ENCODE data around the gene CAGE1. TPM values are rescaled to one million over a fixed set of nuclear protein-coding genes. Genes with fewer than 3 reads are reported as not detected.

CAGE1 gene
- total and polyA plus RNA-seq, 10 of the 15 experiments (the other 5 are each of a cell fraction or from before 2014, with no cell fraction given), result 0.03 to 0.42 (median 0.08) TPM; not detected in 3

DNA sequence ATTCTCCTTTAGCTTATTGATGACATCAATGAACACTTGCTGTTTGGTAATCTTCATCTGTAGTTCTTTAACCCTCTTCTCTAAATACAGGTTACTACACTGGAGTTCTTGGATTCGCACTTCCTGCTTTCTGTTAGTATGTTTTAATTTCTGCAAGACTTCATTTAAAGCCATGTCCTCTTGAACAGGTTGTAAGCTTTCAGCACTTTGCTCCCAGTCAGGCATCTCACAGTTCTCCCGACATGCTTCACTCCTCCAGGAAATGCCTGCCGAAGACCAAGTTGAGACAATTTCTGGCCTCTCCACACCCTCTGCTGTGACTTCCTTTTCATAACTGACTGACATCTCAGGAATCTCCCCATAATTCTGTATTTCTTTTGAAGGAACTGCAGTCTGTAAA lies 15.8 kb downstream of the CAGE1 start:
- H3K79me2 ChIP-seq (ENCODE audit: control insufficient read depth, insufficient read depth, low read length), result no peaks in the 10 kb centered on the region
- ATAC-seq, result no peak
- no peak for FAIRE-seq
- ChIA-PET CTCF (no interaction called here), RAD21 (ENCODE audit: unreplicated experiment) (interaction anchor here (0.6 kb wide), 1 partner anchor 18 kb away, joined by 4 read pairs; no protein-coding TSS in a partner anchor), POLR2A (no interaction called here), SMC1A (ENCODE audit: uncharacterized antibody, unreplicated experiment) (interaction anchor here (0.8 to 1.8 kb wide), 2 partner anchors 10 to 96 kb away, joined by 3 to 6 read pairs; no protein-coding TSS in a partner anchor)
- DNase-seq (ENCODE audit: low read depth, low spot score), result no peak
- no peak for TF ChIP-seq RAD21 (IDR thresholded peaks at IDR 0.05; ENCODE audit: insufficient read depth, low read depth, low read length)
- no peak for TF ChIP-seq PKNOX1 (IDR thresholded peaks at IDR 0.05)
- TF ChIP-seq FOS (IDR thresholded peaks at IDR 0.05; ENCODE audit: borderline replicate concordance, extremely low read depth, insufficient read length), result no peak
- no peak for TF ChIP-seq ATF7 (IDR thresholded peaks at IDR 0.05; ENCODE audit: low read depth)
- TF ChIP-seq ZNF217 (IDR thresholded peaks at IDR 0.05), result no peak
- no peak for TF ChIP-seq MEF2B (IDR thresholded peaks at IDR 0.05; ENCODE audit: partially characterized antibody, poor library complexity, severe bottlenecking)
- no peak for TF ChIP-seq STAT3 (IDR thresholded peaks at IDR 0.05; ENCODE audit: low read depth, low read length)
- TF ChIP-seq NFIC (IDR thresholded peaks at IDR 0.05; ENCODE audit: low read depth, low read length), result no peak
- TF ChIP-seq ZNF207 (IDR thresholded peaks at IDR 0.05; ENCODE audit: borderline replicate concordance), result no peak
- TF ChIP-seq ZBTB11 (CRISPR knock-in tag; IDR thresholded peaks at IDR 0.05), result no peak
- TF ChIP-seq RELA (IDR thresholded peaks at IDR 0.05; ENCODE audit: borderline replicate concordance, partially characterized antibody), result no peak
- in situ Hi-C loops (cut with MboI) (no loop called here), intact Hi-C loops (cut with micrococcal nuclease; ENCODE audit: unreplicated experiment) (no loop called here)
- H3K27me3 ChIP-seq (replicated peaks in 1 of 2; ENCODE audit: control insufficient read depth in 2 of 2, insufficient read depth in 2 of 2, low read length in 1 of 2), result no peaks in the 10 kb centered on the region
- WGBS (ENCODE audit: insufficient coverage, insufficient replicate concordance, low lambda C conversion rate, missing lambda C conversion rate), result 32% methylated on average over 3 of the region's 3 CpGs
- no peaks in the 10 kb centered on the region for H4K20me1 ChIP-seq (ENCODE audit: control insufficient read depth, insufficient read depth)
- H2AFZ ChIP-seq (ENCODE audit: control insufficient read depth, low read depth, low read length), result peak overlapping the region; percentile 28
- no peak overlapping the region for H3K4me3 ChIP-seq
- H3K9me3 ChIP-seq (replicated peaks; ENCODE audit: control insufficient read depth, insufficient read depth, low read length), result no peaks in the 10 kb centered on the region
- H3K27ac ChIP-seq (ENCODE audit: control insufficient read depth, insufficient read depth), result no peak overlapping the region
- no peak overlapping the region for H3K9ac ChIP-seq (ENCODE audit: control insufficient read depth, insufficient read depth, low read length)
- no TSS peak for BruUV-seq (replicated peaks)
- no peak overlapping the region for H3K4me2 ChIP-seq (ENCODE audit: control insufficient read depth, insufficient read depth)
- H3K4me1 ChIP-seq (ENCODE audit: control insufficient read depth, insufficient read depth, low read length), result no peaks in the 10 kb centered on the region
- H3K36me3 ChIP-seq (ENCODE audit: control insufficient read depth in 2 of 2, insufficient read depth in 2 of 2, low read length in 1 of 2), result no peaks in the 10 kb centered on the region

Measured in GM12878 (cell line).